Right renal pelvis (tissue), 4 donors: ENCODE results near the gene SPAG7. TPM values are rescaled to one million over a fixed set of nuclear protein-coding genes. Genes with fewer than 3 reads are reported as not detected.
"Not testable (repeated sequence)": the region's sequence is repeated elsewhere in the genome, so short reads cannot be mapped to it uniquely, and the experiment has no call there.

Experiments used
- DNase-seq, 4 donors: peaks; one replicate each; pipeline ENCODE4 v3.0.0-alpha.2; 2013; ENCODE audit warnings: low read depth in 4 of 4, low spot score in 3 of 4, missing footprints in 1 of 4
- polyA plus RNA-seq, 4 donors: library from polyadenylated mRNA; unstranded; fragments of 120-200 nt; gene quantifications; one replicate each; pipeline ENCODE4 v1.2.1, GENCODE V29; 2013; ENCODE audit not compliant: insufficient read length in 4 of 4

Gene SPAG7
- polyA plus RNA-seq, 4 donors: 84.8 to 102 (median 95.8) TPM

DNA sequence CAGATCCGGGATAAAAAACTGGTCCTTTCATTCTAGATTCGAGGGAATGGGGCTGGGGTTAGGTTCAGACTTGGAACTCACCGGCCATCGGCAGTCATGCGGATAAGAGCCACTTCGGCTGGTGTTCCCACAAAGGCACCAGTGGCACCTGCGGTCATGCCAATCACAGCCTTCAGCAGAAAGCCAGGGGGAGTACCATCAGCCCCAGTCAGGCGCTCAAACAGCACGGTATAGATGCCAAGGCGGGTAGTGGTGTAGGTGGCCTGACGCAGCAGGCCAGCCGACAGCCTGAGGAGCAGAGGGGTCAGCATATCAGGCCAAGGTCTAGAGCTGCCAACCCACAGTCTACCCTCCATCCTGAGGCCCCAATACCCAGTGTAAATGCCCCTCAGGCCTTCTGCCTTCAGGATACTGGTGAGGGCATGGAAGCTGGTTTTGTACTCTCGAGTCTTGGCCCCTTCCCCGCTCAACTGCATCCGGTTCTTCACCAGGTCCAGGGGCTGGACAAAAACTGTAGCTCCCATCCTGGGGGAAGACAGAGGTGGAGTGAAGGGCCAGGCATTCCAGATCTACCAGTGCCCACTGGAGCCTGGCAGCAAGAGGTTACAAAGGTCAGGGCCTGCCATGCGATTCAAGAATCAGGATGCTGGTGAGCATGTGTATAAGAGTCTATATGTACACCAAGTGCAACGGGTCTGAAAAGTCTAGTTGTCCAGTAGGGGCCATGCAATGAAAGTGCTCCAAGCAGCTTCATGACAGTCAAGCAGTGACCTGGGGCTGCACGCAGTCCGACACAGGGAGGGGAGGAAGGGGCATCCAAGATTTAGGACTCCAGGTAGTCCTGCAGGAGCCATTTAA, 28.7 kb downstream of the SPAG7 start:
- DNase-seq: no peak

DNA sequence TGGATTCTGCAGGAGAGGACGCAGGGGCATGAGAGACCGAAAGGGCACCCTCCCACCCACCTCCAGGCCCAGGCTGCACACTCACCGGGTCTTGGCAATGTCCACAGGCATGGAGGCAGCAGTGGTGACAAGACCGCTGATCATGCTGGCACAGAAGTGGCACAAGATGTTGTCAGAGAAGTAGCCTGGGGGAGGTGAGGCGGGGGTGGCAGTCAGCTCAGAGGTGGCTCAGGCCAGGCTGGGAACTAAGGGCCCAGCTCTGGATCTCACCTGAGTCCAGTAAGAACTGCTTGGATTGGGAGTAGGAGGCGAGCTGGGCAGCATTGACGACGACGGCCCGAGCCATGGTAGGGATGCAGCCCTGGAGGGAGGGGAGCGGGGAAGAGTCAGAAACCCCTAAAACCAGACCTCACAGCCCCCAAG, 29.5 kb downstream of the SPAG7 start:
- no peak for DNase-seq

DNA sequence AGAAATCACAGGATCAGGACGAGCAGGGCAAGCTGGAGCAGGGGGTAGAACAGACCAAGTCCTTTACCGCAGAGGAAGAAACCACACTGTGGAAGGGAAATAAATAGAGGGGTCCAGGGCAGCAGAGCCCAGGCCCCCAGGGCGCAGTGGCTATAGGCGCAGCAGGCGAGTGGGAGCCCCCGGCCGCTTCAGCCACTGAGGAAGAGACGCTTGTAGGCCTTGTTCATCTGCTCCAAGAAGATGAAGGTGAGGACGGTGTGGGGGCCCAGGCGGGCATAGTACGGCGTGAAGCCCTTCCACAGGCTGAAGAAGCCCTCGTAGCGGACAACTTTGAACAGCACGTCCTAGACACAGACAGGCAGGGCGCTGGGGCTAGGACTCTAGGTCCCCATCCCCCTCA, 30.1 kb downstream of the SPAG7 start:
- DNase-seq: no peak

DNA sequence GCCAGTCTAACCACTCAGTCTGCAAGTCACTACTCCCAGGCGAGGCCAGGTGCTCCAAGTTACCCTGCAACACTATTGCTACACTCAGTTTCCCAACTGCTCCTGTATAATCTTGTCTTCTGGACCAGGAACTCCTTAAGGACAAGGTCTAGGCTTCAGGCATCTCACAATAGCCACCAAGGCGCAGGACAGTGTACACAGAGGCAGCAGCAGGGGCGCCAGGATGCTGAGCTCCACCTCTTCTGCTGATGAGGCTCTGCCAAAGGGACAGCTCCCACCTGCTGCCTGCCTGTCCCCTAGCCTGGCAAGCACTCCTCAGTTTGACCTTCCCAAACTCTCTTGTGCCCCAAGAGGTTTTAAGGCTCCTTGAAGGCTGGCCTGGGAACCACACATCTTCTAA, 31.2 kb downstream of the SPAG7 start:
- no peak for DNase-seq

DNA sequence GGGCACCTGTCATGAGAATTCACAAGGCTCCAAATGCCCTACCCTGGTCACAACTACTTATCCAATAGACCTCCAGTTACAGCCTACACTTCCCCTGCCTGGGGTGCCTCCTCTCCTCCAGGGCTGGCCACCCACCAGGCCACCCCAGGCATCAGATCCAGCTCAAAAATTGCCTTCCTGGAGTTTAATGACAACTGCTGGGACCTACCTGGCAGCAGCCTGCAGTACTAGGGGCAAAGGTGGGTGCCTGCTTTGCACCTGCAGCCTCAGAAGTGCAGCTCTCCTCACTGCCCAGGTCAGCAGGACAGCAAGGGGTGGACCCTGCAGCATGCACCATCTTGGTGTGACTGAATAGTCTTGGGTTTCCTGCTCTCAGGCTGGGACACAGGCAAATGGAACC, 32.0 kb downstream of the SPAG7 start:
- no peak for DNase-seq

DNA sequence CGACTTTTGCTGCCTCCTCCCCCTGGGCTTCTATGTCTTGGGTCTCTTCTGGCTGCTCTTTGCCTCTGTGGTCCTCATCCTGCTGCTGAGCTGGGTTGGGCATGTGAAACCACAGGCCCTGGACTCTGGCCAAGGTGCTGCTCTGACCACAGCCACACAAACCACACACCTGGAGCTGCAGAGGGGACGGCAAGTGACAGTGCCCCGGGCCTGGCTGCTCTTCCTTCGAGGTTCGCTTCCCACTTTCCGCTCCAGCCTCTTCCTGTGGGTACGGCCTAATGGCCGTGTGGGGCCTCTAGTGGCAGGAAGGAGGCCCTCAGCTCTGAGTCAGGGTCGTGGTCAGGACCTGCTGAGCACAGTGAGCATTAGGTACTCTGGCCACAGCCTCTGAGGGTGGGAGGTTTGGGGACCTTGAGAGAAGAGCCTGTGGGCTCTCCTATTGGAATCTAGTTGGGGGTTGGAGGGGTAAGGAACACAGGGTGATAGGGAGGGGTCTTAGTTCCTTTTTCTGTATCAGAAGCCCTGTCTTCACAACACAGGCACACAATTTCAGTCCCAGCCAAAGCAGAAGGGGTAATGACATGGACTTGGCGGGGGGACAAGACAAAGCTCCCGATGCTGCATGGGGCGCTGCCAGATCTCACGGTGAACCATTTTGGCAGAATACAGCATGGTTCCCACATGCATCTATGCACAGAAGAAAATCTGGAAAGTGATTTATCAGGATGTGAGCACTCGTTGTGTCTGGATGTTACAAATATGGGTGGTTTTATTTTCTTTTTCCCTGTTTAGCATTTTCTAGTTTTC, 33.2 kb downstream of the SPAG7 start:
- no peak for DNase-seq

DNA sequence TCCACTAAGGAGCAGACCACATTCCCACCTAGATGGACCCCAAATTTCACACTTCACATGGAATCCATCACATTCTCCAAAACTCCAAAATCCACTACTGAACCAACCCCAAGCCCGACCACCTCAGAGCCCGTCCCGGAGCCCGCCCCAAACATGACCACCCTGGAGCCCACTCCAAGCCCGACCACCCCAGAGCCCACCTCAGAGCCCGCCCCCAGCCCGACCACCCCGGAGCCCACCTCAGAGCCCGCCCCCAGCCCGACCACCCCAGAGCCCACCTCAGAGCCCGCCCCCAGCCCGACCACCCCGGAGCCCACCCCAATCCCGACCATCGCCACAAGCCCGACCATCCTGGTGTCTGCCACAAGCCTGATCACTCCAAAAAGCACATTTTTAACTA, 34.0 kb downstream of the SPAG7 start:
- no peak for DNase-seq

DNA sequence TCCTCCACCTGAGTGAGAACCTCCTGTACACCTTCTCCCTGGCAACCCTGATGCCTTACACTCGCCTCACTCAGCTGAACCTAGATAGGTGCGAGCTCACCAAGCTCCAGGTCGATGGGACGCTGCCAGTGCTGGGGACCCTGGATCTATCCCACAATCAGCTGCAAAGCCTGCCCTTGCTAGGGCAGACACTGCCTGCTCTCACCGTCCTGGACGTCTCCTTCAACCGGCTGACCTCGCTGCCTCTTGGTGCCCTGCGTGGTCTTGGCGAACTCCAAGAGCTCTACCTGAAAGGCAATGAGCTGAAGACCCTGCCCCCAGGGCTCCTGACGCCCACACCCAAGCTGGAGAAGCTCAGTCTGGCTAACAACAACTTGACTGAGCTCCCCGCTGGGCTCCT, 34.9 kb downstream of the SPAG7 start:
- no peak for DNase-seq

DNA sequence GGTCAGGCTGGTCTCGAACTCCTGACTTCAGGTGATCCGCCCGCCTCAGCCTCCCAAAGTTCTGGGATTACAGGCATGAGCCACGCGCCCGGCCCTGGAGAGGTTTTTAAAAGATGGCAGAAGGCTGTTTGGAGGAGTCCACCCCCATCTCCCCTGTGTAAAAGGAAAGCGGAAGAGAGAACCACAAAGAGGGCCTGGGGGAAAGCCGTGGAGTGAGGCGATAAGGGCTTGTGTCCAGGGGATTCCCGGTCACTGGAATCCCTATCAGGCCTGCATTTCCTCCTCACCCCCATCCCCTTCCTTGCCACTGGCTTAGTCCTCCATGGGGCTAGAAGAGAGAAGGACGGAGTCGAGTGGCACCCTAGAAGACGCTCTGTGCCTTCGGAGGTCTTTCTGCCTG, 35.7 kb downstream of the SPAG7 start, which contains the start of gene GP1BA:
Gene GP1BA, plus strand, starts transcription at position 315 of the 400 bp plus-strand sequence. CDS start 328 bp downstream, outside the sequence.
- DNase-seq: no peak

DNA sequence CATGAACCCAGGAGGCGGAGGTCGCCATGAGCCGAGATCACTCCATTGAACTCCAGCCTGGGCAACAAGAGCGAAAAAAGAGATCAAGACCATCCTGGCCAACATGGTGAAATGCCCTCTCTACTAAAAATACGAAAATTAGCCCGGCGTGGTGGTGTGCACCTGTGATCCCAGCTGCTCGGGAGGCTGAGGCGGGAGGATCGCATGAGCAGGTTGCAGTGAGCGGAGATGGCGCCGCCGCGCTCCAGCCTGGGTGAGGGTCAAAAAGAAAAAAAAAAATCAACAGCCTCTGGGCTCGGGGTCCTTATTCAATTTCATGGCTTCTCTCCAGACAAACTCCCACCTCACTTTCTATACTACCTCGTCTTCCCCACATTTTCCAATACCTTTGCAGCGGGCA, 38.7 kb downstream of the SPAG7 start:
- DNase-seq: no peak

DNA sequence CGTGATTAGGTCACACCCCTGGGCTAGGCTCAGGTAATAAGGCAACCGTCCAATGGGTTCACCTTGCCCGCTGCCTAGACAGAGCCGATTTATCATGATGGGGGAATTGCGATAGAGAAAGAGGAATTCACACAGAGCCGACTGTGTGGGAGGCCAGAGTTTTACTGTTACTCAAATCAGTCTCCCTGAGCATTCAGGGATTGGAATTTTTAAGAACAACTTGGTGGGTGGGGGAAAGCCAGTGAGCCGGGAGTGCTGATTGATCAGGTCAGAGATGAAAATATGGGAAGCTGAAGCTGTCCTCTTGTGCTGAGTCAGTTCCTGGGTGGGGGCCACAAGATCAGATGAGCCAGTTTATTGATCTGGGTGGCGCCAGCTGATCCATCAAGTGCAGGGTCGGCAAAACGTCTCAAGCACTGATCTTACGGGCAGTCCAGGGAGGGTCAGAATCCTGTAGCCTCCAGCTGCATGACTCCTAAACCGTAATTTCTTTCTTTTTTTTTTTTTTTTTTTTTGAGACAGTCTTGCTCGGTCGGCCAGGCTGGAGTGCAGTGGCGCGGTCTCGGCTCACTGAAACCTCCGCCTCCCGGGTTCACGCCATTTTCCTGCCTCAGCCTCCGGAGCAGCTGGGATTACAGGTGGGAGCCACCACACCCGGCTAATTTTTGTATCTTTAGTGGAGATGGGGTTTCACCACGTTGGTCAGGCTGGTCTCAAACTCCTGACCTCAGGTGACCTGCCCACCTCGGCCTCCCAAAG, 40.9 kb downstream of the SPAG7 start:
- DNase-seq: not testable (repeated sequence)

DNA sequence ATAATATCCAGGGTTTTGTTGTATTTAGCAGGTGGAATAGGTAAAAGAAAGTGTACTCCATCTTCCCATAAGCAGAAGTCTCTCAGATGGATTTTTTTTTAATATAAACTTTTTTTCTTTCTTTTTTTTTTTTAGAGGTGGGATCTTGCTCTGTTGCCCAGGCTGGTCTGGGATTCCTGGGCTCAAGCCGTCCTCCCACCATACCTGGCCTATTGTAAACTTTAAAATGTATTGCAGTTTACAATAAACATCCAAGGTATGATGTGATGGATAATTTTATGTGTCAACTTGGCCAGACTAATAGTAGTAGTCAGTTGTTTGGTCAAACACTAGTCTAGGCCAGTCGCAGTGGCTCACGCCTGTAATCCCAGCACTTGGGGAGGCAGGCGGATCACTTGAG, 46.3 kb downstream of the SPAG7 start:
- DNase-seq: no peak

DNA sequence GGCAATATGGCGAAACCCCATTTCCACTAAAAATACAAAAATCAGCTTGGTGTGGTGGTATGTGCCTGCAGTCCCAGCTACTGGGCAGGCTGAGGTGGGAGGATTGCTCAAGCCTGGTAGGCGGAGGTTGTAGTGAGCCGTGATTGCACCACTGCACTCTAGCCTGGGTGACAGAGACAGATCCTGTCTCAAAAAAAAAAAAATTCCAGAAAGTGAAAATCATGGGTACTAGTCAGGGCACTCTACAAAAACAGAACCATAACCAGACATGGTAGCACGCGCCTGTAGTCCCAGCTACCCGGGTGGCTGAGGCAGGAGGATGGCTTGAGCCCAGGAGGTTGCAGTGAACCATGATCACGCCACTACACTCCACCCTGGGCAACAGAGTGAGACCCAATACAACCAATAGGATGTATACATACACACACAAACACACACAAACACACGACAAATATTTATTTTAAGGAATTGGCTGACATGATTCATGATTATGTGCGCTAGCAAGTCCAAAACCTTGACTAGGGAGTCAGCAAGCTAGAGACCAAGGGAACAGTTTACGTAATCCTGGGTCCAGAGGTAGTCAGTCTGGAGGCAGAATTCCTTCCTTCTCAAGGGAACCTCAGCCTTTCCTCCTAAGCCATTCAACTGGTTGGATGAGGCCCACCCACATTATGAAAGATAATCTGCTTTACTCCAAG, 47.1 kb downstream of the SPAG7 start:
- no peak for DNase-seq

DNA sequence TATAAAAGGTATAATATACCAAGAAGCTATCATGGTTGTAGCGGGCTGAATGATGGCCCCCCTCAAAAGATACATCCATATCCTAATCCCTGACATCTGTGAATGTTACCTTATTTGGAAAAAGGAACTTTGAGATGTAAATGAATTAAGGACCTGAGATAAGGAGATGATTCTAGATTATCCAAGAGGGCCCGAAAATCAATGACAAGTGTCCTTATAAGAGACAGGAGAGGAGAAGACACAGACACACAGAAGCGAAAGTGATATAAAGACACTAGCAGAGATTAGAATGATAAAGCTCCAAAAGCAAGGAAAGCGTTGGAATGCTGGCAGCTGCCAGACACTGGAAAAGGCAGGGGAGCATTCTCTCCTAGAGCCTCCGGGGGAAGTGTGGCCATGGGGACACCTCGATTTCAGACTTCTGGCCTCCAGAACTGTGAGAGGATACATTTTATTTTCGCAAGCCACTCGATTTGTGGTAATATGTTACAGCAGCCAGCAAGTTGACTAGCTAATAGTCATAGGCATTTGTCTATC, 48.0 kb downstream of the SPAG7 start:
- no peak for DNase-seq

DNA sequence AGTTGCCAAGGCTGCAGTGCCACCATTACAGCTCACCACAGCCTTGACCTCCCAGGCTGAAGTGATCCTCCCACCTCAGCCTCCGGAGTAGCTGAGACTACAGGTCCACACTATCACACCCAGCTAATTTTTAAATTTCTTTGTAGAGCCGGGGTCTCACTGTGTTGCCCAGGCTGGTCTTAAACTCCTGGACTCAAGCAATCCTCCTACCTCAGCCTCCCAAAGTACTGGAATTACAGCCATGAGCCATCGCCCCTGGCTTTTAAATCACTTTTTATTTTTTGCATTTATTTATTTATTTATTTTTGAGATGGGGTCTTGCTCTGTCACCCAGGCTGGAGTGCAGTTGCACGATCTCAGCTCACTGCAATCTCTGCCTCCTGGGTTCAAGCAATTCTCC, 53.1 kb downstream of the SPAG7 start:
- not testable (repeated sequence) for DNase-seq

DNA sequence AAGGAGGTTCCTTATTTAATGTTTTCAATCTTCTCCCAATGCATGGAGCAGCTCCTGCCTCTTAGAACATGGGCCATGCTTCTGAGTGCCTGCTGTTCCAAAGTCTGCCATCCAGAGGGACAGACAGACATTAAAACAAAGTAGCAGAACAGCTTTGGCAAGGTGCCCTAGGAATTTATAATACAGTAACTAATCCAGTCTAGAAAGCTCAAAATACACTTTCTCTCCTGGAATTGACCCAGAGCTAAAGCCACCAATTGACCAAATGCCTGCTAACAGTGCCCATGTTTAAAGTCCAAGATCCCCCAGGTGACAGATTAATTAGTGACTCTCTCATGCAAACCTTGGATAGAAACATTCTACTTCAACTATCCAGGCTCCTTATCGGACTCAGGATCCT, 53.6 kb downstream of the SPAG7 start:
- DNase-seq: no peak
